GM12801 (cell line): ENCODE results near the gene PARP12.

Experiments
- CTCF ChIP-seq: IDR thresholded peaks from one replicate; pipeline ENCODE4 v1.5.1; 2011; ENCODE audit warnings: control low read depth; ENCODE audit not compliant: insufficient read length; ENCODE audit errors: extremely low read depth

PARP12 gene

DNA sequence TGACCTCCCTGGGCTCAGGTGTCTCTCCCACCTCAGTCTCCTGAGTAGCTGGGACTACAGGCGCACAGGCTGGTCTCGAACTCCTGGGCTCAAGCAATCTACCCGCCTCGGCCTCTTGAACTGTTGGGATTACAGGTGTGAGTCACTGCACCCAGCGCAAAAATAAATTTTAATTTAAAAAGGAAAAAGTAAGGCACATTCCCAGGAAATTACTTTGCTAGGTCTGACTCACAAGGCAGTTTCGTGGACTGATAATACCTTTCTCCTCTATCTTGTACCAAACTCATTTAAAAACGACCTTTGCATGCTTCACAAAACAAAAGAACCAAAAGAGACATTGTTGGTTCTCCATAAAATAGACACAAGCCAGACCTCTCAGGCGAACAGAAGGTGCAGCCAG lies 29.7 kb downstream of the PARP12 start:
- TF ChIP-seq CTCF: no peak

DNA sequence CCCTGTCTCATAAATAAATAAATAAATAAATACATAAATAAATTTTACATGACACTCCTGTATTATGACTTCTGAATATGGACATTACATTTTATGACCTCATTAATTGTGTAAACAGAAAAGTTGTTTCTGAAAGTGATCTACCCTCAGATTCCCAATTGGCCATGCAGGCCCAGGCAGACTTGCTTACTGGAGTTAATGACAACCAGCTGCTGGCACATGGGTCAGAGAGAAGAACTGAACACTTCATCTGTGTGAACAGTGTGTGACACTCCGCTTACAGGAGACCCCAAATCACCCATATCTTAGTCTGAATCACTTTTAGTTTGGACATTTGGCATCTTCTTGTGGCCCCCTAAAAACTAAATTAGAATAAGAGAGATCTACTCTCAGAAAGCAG lies 31.4 kb downstream of the PARP12 start:
- TF ChIP-seq CTCF: no peak

DNA sequence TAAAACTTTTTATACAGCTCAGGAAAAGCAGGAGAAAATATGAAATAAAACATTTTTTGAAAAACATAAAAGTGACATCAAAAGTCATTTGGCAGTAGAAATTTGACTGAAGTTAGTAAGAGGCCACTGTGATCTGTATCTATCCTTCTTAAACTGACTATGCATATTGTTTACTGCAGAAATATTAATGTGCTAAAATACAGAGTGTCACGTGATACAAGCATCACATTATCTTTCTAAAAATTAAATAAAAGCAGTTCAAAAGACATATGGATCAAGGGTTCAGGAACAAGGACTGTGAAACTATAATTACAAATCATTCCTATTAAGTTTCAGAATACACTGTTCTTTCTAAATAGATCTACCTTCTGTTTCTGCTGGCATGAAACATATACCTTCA lies 33.7 kb downstream of the PARP12 start:
- no peak for TF ChIP-seq CTCF

- TF ChIP-seq CTCF: no peak
Measured at GRCh38 chr7:140028311-140028710, 34.4 kb downstream of the PARP12 start.

GRCh38 chr7:140027858-140028257 lies 34.9 kb downstream of the PARP12 start:
- no peak for TF ChIP-seq CTCF

- TF ChIP-seq CTCF: no peak
Measured at GRCh38 chr7:140026935-140027334, 35.8 kb downstream of the PARP12 start.

DNA sequence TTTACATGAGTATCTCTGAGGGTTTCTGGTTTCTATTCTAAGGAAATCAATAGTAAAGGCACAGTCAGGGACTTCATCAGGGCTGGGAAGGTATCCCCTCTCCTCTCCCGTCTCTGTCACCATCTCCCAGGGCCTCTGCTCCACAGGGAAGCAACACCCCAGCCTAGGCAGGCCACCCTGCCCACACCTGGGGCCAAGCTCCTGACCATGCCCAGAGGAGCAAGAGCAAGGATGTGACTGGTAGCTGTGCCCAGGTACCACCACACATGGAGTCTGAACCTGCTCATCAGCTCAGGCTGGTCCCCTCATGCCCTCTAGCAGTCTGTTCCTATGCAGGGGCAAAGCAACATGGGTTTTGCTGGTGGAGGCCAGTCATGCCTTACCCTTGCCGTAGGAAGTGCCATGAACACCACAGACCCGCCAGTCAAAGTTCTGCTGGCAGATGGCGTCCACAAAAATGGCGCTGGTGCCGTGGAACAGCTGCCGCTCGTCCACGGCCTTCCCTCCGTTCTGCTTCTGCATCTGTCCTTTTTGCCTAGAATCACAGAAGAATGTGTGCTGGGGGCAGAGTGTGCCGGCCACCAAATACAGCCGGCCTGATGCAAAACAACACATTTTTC lies 36.8 kb downstream of the PARP12 start:
- no peak for TF ChIP-seq CTCF

DNA sequence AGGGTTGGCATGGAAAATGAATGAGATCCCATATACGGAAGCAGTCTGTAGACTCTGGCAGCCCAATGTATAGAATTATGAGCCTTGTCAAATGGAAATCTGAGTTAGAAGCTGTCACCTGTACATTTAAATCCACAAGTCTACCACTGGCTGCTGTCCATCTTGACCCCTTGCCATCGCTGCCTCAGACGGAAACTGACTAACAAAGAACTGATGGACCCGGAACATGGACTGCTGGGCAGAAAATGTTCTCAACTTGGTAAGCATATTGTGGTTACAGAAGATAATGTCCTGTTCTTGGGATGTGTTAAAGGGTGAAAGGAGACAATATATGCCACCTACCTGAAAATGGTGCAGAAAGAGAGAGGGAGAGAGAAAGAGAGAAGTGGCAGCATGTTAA lies 37.5 kb downstream of the PARP12 start:
- TF ChIP-seq CTCF: no peak
